Activated CD4-positive, alpha-beta T cell treated with anti-CD3 and anti-CD28 coated beads, Interleukin-2, Interleukin-4, amounts not matched to agents 100 ng/mL and 50 ng/mL, durations not matched to agents 16 hours and 8 hours (primary cell): ENCODE data around the gene CNBD2.
"Not testable (repeated sequence)": the region's sequence is repeated elsewhere in the genome, so short reads cannot be mapped to it uniquely, and the experiment has no call there.

Experiments used
- DNase-seq: peaks from one replicate; pipeline ENCODE4 v3.0.0-alpha.2; 2020; ENCODE audit warnings: low spot score

Gene CNBD2

GRCh38 chr20:35975576-35976373 lies 7.4 kb downstream of the CNBD2 start:
- no peak for DNase-seq

GRCh38 chr20:35978041-35978513 lies 9.7 kb downstream of the CNBD2 start:
- DNase-seq, result no peak

- DNase-seq, result no peak
Observed at GRCh38 chr20:35979544-35979943, 11.2 kb downstream of the CNBD2 start.

GRCh38 chr20:35981969-35982368 lies 13.6 kb downstream of the CNBD2 start:
- no peak for DNase-seq

GRCh38 chr20:35984382-35984781 lies 16.0 kb downstream of the CNBD2 start:
- DNase-seq, result no peak

- no peak for DNase-seq
Observed at GRCh38 chr20:35985806-35986205, 17.4 kb downstream of the CNBD2 start.

GRCh38 chr20:35988910-35989463 lies 20.6 kb downstream of the CNBD2 start:
- no peak for DNase-seq

- DNase-seq, result peak; percentile 15
Observed at GRCh38 chr20:35991142-35991771, 22.9 kb downstream of the CNBD2 start.

- peak; percentile 72 for DNase-seq
Observed at GRCh38 chr20:35992713-35993335, 24.4 kb downstream of the CNBD2 start.

- DNase-seq, result peak; percentile 72
Observed at GRCh38 chr20:35994994-35995453, 26.6 kb downstream of the CNBD2 start.

GRCh38 chr20:35996492-35996891 lies 28.1 kb downstream of the CNBD2 start:
- DNase-seq, result not testable (repeated sequence)

- DNase-seq, result not testable (repeated sequence)
Observed at GRCh38 chr20:36001331-36001730, 32.9 kb downstream of the CNBD2 start.

GRCh38 chr20:36002855-36003254 lies 34.5 kb downstream of the CNBD2 start:
- DNase-seq, result no peak

- DNase-seq, result no peak
Observed at GRCh38 chr20:36004045-36004444, 35.7 kb downstream of the CNBD2 start.

- DNase-seq, result no peak
Observed at GRCh38 chr20:36008461-36009035, 40.2 kb downstream of the CNBD2 start.

- DNase-seq, result no peak
Observed at GRCh38 chr20:36010076-36010475, 41.7 kb downstream of the CNBD2 start.

GRCh38 chr20:36010825-36011224 lies 42.4 kb downstream of the CNBD2 start:
- DNase-seq, result no peak

GRCh38 chr20:36015806-36016403 lies 47.5 kb downstream of the CNBD2 start:
- no peak for DNase-seq

GRCh38 chr20:36017048-36017951 lies 48.9 kb downstream of the CNBD2 start:
- no peak for DNase-seq

- DNase-seq, result no peak
Observed at GRCh38 chr20:36018208-36018988, 50.0 kb downstream of the CNBD2 start.
